ENCODE data around the gene GATAD2A. TPM values are rescaled to one million over a fixed set of nuclear protein-coding genes. Genes with fewer than 3 reads are reported as not detected.

Gene GATAD2A
- total and polyA plus RNA-seq, 9 of the 15 experiments (the other 6 are each of a cell fraction or from before 2014, with no cell fraction given): 2.4 to 226 (median 44.2) TPM

- TF ChIP-seq, protein P1, sequence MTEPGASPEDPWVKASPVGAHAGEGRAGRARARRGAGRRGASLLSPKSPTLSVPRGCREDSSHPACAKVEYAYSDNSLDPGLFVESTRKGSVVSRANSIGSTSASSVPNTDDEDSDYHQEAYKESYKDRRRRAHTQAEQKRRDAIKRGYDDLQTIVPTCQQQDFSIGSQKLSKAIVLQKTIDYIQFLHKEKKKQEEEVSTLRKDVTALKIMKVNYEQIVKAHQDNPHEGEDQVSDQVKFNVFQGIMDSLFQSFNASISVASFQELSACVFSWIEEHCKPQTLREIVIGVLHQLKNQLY (CRISPR knock-in tag; conservative IDR thresholded peaks at IDR 0.05): no peak
- TF ChIP-seq RNF219 (CRISPR knock-in tag; IDR thresholded peaks at IDR 0.05) (no peak), ATF6 (CRISPR knock-in tag; IDR thresholded peaks at IDR 0.05) (no peak), TFE3 (CRISPR knock-in tag; IDR thresholded peaks at IDR 0.05) (no peak), SMARCC2 (IDR thresholded peaks at IDR 0.05; ENCODE audit: low read depth) (no peak), ZNF695 (CRISPR knock-in tag; IDR thresholded peaks at IDR 0.05) (no peak), POLR2H (tag; IDR thresholded peaks at IDR 0.05; ENCODE audit: low read depth) (peak; percentile 51; the same call in 1 of the 2 replicates), TARDBP (IDR thresholded peaks at IDR 0.05) (peak; percentile 39; the same call in 1 of the 2 replicates), TAF15 (IDR thresholded peaks at IDR 0.05; ENCODE audit: low read depth, low read length) (no peak), ZSCAN29 (IDR thresholded peaks at IDR 0.05) (no peak), FUS (optimal IDR thresholded peaks at IDR 0.05; ENCODE audit: low read depth, low read length) (no peak), NCOA6 (IDR thresholded peaks at IDR 0.05) (no peak), ZEB2 (IDR thresholded peaks at IDR 0.05) (no peak), SETDB1 (IDR thresholded peaks at IDR 0.05; ENCODE audit: low read length) (no peak), EWSR1 (IDR thresholded peaks at IDR 0.05; ENCODE audit: borderline replicate concordance, low read depth, partially characterized antibody) (no peak), HDAC3 (IDR thresholded peaks at IDR 0.05; ENCODE audit: borderline replicate concordance, partially characterized antibody) (no peak), ZNF197 (CRISPR knock-in tag; IDR thresholded peaks at IDR 0.05; ENCODE audit: low read depth) (no peak), SMARCE1 (IDR thresholded peaks at IDR 0.05) (no peak), RBM14 (IDR thresholded peaks at IDR 0.05; ENCODE audit: borderline replicate concordance, insufficient read depth, low read depth, low read length) (no peak)
- TF ChIP-seq, protein P2, sequence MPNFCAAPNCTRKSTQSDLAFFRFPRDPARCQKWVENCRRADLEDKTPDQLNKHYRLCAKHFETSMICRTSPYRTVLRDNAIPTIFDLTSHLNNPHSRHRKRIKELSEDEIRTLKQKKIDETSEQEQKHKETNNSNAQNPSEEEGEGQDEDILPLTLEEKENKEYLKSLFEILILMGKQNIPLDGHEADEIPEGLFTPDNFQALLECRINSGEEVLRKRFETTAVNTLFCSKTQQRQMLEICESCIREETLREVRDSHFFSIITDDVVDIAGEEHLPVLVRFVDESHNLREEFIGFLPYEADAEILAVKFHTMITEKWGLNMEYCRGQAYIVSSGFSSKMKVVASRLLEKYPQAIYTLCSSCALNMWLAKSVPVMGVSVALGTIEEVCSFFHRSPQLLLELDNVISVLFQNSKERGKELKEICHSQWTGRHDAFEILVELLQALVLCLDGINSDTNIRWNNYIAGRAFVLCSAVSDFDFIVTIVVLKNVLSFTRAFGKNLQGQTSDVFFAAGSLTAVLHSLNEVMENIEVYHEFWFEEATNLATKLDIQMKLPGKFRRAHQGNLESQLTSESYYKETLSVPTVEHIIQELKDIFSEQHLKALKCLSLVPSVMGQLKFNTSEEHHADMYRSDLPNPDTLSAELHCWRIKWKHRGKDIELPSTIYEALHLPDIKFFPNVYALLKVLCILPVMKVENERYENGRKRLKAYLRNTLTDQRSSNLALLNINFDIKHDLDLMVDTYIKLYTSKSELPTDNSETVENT (CRISPR knock-in tag; IDR thresholded peaks at IDR 0.05): no peak
Observed at GRCh38 chr19:19372656-19373416, 32.6 kb upstream of the GATAD2A start (continued).
